ENCODE data around the gene KDM7A.
A peak's percentile ranks its signal among the peaks of the same experiment; 100 is the strongest.
"Not testable (repeated sequence)": the region's sequence is repeated elsewhere in the genome, so short reads cannot be mapped to it uniquely, and the experiment has no call there.

KDM7A gene

GRCh38 chr7:140200061-140200989, 23.5 kb upstream of the KDM7A start:
- DNase-seq: no peak

GRCh38 chr7:140197938-140198337, 21.2 kb upstream of the KDM7A start:
- no peak for DNase-seq

- DNase-seq: no peak
Measured at GRCh38 chr7:140197218-140197890, 20.6 kb upstream of the KDM7A start.

- no peak for DNase-seq
Measured at GRCh38 chr7:140196361-140197217, 19.8 kb upstream of the KDM7A start.

GRCh38 chr7:140195859-140196258, 19.1 kb upstream of the KDM7A start:
- DNase-seq: no peak

GRCh38 chr7:140192620-140193019, 15.8 kb upstream of the KDM7A start:
- no peak for DNase-seq

GRCh38 chr7:140192176-140192575, 15.4 kb upstream of the KDM7A start:
- DNase-seq: no peak

- no peak for DNase-seq
Measured at GRCh38 chr7:140190588-140190987, 13.8 kb upstream of the KDM7A start.

- DNase-seq: no peak
Measured at GRCh38 chr7:140189917-140190316, 13.1 kb upstream of the KDM7A start.

GRCh38 chr7:140182917-140183316, 6.1 kb upstream of the KDM7A start:
- DNase-seq: no peak

- DNase-seq: no peak
Measured at GRCh38 chr7:140179339-140179738, 2.6 kb upstream of the KDM7A start.

- DNase-seq: no peak
Measured at GRCh38 chr7:140176122-140176701, 571 bp downstream of the KDM7A start.

GRCh38 chr7:140175221-140176121, 1.3 kb downstream of the KDM7A start:
- peak; percentile 70 for DNase-seq

GRCh38 chr7:140174217-140174616, 2.6 kb downstream of the KDM7A start:
- no peak for DNase-seq

- no peak for DNase-seq
Measured at GRCh38 chr7:140170375-140170774, 6.4 kb downstream of the KDM7A start.

GRCh38 chr7:140168816-140169215, 8.0 kb downstream of the KDM7A start:
- no peak for DNase-seq

GRCh38 chr7:140165422-140165821, 11.4 kb downstream of the KDM7A start:
- DNase-seq: no peak

GRCh38 chr7:140162081-140162480, 14.7 kb downstream of the KDM7A start:
- not testable (repeated sequence) for DNase-seq

GRCh38 chr7:140161047-140161446, 15.7 kb downstream of the KDM7A start:
- DNase-seq: no peak

- no peak for DNase-seq
Measured at GRCh38 chr7:140160308-140160707, 16.5 kb downstream of the KDM7A start.

- DNase-seq: no peak
Measured at GRCh38 chr7:140159497-140159896, 17.3 kb downstream of the KDM7A start.
